ENCODE data around the gene GALNTL6.

The GALNTL6 gene

DNA sequence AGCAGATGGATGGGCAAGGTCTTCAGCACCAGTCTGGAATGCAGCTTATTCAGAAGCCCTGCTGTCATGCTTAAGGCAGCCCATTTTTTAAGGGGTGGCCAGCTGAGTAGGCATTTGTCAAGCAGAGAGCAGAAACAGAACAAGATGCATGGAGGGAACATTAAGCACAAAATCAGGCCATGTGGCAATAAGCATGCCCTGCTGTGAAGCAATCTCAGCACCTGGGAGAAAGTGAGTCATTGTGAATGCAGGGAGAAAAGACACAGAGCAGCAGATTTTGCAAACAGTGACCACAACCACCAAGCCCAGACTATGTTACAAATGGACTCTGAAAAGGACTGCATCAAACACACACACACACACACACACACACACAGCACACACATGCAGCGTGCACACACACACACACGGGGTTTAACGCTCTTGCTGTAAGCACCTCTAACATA is 1261.3 kb downstream of the GALNTL6 start:
- DNase-seq (ENCODE audit: low read depth) = peak; percentile 1

DNA sequence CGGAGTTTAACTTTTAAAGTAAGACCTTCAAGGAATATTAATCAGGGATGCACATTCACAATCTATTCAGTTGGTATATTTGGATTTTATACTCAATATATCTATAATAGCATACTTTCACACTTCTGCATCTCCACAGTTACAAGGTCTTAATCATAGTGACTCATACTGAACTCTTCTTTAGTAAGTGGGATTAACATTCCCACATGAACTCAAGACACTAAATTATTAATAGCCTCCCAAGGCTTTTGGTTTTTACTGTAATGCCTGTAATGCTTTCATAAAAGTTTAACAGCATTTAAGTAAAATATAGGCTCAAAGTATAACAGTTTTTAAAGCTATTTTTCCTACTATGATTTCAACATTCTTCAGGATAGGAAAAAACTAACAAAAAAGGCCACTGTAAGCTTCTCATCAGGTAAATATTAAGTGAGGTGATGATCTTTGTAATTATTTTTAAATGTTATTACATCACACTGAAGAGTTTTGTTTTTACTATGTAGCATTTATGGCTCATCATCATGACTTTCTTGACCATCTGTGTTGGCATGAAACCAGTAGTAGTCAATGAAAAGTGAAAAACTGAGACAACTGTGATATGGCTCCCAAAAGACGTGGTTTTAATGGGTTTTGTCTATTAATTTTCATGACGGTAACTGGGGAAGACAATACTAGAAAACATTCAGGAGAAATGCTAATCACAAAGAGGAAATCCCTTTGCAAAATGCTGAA is 1263.9 kb downstream of the GALNTL6 start:
- peak; percentile 6 for DNase-seq (ENCODE audit: low read depth)

DNA sequence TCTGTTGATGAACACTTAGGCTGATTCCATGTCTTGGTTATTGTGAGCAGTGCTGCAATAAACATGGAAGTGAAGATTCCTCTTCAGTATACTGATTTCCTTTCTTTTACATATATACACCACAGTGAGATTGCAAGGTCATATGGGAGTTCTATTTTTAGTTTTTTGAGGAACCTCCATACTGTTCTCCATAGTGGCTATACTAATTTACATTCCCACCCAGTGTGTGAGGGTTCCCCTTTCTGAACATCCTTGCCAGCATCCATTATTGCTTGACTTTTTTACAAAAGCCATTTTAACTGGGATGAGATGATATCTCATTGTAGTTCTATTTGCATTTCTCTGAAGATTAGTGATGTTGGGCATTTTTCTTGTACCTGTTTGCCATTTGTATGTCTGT is 1274.9 kb downstream of the GALNTL6 start:
- no peak for DNase-seq (ENCODE audit: low read depth)
